GM18907 (cell line): Measurements from ENCODE around the gene TIFAB.

Source experiments
- ATAC-seq: cut with Tn5 transposase; IDR thresholded peaks from one replicate; pipeline ENCODE4 v1.9.1; 2021; ENCODE audit warnings: mild to moderate bottlenecking, moderate library complexity; ENCODE audit not compliant: unreplicated experiment

TIFAB gene

DNA sequence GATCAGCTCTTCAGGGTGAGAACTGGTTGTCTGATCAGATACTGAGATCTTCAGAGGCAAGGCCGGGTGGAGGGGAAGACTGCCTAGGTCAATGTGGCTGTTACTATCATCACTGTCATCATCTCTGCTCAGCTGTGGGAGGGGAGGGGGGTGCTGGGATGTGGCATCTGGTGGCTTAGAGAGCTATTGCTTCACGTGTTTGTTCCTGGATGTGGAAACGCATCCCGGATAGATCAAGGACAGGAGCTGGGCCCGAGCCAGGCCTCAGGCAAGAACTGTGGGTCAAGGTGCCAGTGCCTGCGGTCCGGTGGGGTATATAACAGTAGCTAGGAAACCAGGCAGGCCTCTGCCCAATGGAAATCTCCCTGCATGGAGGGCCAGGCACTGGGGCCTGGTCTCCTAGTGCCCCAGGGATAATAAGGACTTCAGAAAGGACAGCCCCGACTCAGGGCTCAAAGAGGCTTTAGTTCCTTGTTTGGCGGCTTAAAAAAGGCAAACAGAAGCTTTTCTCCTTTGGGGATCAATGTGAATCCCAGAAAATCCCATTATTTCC lies 30.3 kb upstream of the TIFAB start:
- no peak for ATAC-seq

GRCh38 chr5:135481909-135482311 lies 29.8 kb upstream of the TIFAB start:
- ATAC-seq: no peak

- no peak for ATAC-seq
Measured at GRCh38 chr5:135481387-135481786, 29.2 kb upstream of the TIFAB start.

- ATAC-seq: no peak
Measured at GRCh38 chr5:135480511-135480910, 28.4 kb upstream of the TIFAB start.

DNA sequence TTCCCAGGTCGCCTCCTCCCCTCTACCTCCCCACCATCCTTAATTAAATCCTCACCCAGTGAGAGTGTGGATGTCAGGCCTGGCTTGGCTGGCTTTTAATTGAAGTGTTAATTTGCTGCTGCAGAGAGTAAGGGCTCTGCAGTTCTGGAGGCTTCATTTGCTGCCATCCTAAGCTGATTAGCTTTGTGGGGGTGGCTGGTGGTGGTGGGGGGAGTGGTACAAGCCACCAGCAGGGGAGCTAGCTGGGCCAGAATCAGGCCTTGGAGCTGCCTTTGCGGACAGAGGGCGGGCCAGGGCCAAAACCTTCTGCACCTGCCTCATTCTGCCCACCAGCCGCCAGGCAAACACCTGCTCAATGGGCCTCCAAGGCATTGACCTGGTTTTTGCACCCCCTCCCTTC lies 26.8 kb upstream of the TIFAB start:
- no peak for ATAC-seq

GRCh38 chr5:135477613-135478066 lies 25.5 kb upstream of the TIFAB start:
- no peak for ATAC-seq

DNA sequence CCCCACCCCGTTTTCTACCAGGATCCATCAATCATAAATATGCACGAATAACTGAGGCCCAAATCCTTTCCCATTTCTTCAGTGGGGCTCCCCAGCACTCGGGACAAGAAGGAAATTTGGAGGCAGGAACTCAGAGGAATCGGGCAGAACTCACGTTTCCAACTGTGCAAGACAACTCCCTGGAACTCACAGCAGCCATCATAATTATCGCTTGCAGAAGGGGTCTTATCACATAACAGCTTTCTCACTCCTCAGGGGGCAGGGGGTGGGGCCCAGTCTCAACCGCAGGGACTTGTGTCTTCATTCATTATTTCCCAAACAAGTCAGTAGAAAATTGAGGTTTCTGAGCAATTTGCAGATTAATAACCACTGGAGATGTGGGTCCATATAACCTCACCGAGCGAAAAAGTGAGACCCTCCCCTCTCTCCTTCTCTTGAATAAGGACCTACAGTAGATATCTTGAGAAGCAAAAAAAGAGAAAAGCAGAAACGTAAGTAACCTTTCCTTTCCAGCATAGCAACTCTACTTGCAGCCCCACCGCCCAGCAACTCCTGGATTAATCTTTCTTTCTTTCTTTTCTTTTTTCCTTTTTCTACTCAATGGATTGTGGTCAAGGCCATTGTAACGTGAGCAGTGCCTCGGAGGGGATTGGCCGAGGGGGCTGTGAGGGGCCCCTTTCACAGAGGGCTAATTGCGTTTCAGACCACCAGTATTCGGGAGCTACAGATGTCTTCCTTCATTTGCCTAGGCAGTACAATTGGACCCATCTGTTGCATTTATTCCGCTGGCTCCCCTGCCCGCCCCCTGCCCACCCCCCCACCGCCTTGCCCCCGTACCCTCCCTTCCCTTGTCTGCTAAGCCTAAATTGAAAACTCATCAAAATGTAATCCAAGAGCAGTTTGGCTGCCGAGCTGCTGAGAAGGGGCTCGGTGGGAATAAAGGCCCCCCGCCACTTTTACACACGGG lies 24.7 kb upstream of the TIFAB start:
- ATAC-seq: no peak

DNA sequence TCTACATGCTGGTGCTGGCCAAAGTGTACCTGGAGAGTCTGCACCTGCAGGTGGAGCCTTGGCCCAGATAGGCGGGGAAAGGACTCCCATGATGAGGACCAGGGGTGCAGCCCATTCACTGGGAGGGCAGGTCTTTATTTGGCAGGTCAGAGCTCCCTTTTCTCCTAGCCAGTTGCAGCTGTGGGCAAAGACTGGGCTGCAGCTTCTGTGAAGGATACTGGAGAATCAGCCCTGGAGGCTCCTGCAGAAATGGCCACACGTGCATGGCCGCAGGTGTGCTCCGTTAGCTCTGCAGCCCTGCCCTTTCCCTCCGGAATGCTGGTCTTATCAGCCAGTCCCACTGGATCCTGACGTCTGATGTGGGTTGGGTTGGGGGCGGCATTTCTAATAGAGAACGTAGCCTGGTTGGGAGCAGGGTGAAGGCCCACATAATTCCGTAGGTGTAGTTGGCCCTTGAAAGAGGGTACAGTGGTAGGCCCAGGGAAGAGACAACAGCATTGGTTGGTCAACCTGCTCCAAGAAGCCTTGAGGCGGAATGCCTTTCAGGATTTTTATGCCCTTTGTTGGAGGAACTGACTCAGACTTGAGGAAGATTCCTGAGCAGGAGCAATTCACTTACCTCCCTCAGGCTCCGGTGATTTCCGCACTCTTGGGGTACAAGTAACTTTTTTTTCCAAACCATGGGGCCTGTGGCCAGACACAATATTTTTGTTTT lies 22.0 kb upstream of the TIFAB start:
- ATAC-seq: no peak

- ATAC-seq: no peak
Measured at GRCh38 chr5:135472141-135472540, 20.0 kb upstream of the TIFAB start.

GRCh38 chr5:135471726-135472125 lies 19.6 kb upstream of the TIFAB start:
- ATAC-seq: no peak

DNA sequence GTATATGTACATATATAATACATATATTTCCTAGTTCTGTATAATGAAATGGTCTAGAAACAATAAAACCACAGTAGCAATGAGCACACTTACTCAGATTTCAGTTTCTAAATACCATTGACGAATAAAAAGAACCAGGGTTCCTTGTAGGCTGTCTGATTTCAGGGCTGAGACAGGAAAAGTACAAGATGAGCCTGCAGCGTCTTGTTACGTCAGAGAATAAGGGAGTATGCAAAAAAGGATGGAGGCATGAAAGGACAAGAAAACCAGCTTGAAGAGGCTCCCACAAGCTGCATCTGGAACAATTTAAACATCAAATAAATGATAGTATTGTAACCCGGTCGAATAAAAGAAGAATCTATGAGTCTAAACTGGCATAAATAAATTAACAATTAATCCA lies 17.8 kb upstream of the TIFAB start:
- no peak for ATAC-seq

- ATAC-seq: no peak
Measured at GRCh38 chr5:135468541-135468940, 16.4 kb upstream of the TIFAB start.

GRCh38 chr5:135467871-135468485 lies 15.8 kb upstream of the TIFAB start:
- ATAC-seq: no peak

- ATAC-seq: no peak
Measured at GRCh38 chr5:135467051-135467625, 15.0 kb upstream of the TIFAB start.

DNA sequence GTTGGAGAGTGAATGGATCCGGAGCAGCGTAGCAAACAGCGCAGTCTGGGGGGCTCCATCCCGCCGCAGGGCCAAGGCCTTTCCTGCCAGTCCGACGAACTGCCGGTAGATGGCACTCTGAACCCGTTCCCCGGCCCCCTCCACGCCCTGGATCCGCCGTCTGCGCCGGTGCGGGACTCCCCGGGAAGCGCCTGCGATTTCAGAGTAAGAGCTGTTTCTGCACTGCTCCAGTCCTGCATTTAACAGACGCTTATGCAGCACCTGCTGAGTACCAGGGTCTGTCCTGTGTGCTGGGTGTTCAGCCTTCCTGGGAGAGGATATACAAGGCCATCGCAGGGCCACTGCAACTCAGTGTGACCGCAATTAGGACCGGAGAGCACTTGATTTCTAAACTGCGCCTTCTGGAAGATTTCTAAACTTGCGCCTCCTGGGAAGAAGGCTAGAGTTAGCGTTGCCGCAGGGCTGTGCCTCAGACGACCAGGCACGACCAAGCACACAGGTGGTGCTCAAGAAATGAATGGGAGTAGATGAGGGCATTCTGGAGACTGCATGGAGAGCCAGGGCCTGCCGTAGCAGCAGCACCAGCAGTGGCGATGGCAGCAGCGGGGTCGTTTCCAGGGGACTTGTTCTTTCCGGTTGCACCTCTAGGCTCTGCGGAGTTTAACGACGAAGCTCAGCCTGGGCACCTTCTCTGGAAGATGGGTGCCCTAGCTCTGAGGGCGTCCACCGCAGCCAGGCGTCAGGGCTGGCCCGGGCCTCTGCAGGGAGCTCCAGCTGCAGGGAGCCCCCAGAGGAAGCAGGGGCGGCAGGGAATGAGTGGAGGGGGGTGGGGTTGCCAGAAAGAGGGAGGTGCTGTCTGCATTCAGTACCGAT lies 14.3 kb upstream of the TIFAB start:
- ATAC-seq: peak; percentile 66

- ATAC-seq: no peak
Measured at GRCh38 chr5:135465391-135466122, 13.4 kb upstream of the TIFAB start.

DNA sequence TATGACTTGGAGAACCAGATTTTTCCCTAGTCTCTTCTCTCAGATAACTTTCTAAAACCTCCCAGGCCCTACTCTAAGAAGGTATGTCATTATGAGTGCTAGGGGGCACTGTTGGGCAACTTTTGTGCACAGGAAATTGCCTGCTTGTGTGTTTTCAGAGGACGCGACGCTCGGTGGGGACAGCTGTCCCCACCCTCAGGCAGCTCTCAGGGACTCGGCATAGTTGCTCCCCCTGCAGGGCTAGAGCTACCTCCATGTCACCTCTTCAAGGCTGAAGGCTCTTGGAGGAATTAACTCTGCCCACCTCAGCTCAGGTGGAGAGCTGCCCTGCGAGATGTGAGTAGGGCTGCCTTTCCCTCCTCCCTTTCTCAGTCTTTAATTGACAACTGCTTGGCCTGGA lies 10.2 kb upstream of the TIFAB start:
- peak; percentile 60 for ATAC-seq

GRCh38 chr5:135461481-135462151 lies 9.5 kb upstream of the TIFAB start:
- no peak for ATAC-seq
